Neuron (in vitro differentiated cells): Measurements from ENCODE around the gene CCDC86.
"Not testable (repeated sequence)": the region's sequence is repeated elsewhere in the genome, so short reads cannot be mapped to it uniquely, and the experiment has no call there.

ENCODE experiments used
- H2AFZ ChIP-seq: one replicate; pipeline ENCODE4 v1.6.1; 2013; ENCODE audit warnings: low read depth, mild to moderate bottlenecking, inconsistent platforms, low read length, moderate library complexity
- H3K27me3 ChIP-seq: one replicate; pipeline ENCODE4 v1.6.1; 2013; ENCODE audit warnings: low read length; ENCODE audit not compliant: insufficient read depth
- H3K36me3 ChIP-seq: one replicate; pipeline ENCODE4 v1.6.1; 2013; ENCODE audit warnings: low read length; ENCODE audit not compliant: insufficient read depth
- H3K4me1 ChIP-seq: one replicate; pipeline ENCODE4 v1.6.1; 2013; ENCODE audit warnings: low read length; ENCODE audit not compliant: insufficient read depth
- H3K4me3 ChIP-seq: 2 replicates; pipeline ENCODE4 v1.5.1; 2013; ENCODE audit warnings: mild to moderate bottlenecking, low read length, moderate library complexity
- H3K9me3 ChIP-seq: one replicate; pipeline ENCODE4 v1.6.1; 2013; ENCODE audit warnings: low read length

The CCDC86 gene

GRCh38 chr11:60816590-60817157 is 25.2 kb upstream of the CCDC86 start:
- Histone ChIP-seq H3K4me1 (no peaks in the 10 kb centered on the region), H3K4me3 (no peak overlapping the region), H3K27me3 (peaks cover 11% of the 10 kb centered on the region), H3K36me3 (no peaks in the 10 kb centered on the region), H2AFZ (no peak overlapping the region), H3K9me3 (peaks cover 5% of the 10 kb centered on the region)

- Histone ChIP-seq H3K27me3 (peaks cover 11% of the 10 kb centered on the region), H2AFZ (no peak overlapping the region), H3K4me1 (no peaks in the 10 kb centered on the region), H3K9me3 (peaks cover 5% of the 10 kb centered on the region), H3K36me3 (no peaks in the 10 kb centered on the region), H3K4me3 (no peak overlapping the region)
These were observed 23.9 kb upstream of the CCDC86 start for GRCh38 chr11:60818057-60818456.

- Histone ChIP-seq H3K4me1 (no peaks in the 10 kb centered on the region), H2AFZ (no peak overlapping the region), H3K36me3 (no peaks in the 10 kb centered on the region), H3K9me3 (peaks cover 2% of the 10 kb centered on the region), H3K27me3 (peaks cover 11% of the 10 kb centered on the region), H3K4me3 (no peak overlapping the region)
These were observed 19.9 kb upstream of the CCDC86 start for GRCh38 chr11:60821827-60822599.

- not testable (repeated sequence) for H3K36me3 ChIP-seq, H3K4me1 ChIP-seq, H3K9me3 ChIP-seq, H2AFZ ChIP-seq, H3K4me3 ChIP-seq
- peaks cover 11% of the 10 kb centered on the region for H3K27me3 ChIP-seq
These were observed 18.1 kb upstream of the CCDC86 start for GRCh38 chr11:60823745-60824306.

- Histone ChIP-seq H3K27me3 (peaks cover 11% of the 10 kb centered on the region), H3K4me1 (no peaks in the 10 kb centered on the region), H3K4me3 (no peak overlapping the region), H3K36me3 (no peaks in the 10 kb centered on the region), H2AFZ (no peak overlapping the region), H3K9me3 (no peaks in the 10 kb centered on the region)
These were observed 16.8 kb upstream of the CCDC86 start for GRCh38 chr11:60825118-60825517.

DNA sequence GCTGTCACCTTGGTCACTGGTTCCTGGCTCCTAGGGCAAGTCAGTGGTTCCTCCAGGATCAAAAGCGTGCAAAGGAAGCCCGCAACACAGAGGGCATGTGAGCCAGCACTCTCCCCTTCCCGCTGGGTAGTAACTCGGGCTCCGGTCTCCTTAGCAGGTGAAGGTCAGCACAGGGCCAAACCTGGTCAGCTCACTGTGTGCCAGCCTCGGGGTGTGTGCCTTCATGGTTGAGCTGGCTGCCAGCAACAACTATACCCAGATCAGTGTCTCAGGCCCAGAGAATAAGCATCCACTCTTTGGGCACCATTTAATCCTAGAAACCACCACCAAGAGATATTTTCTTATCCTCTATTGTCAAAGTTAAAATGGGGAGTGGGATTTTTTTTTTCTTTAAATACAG is 16.1 kb upstream of the CCDC86 start:
- Histone ChIP-seq H2AFZ (no peak overlapping the region), H3K4me3 (no peak overlapping the region), H3K27me3 (peaks cover 6% of the 10 kb centered on the region), H3K4me1 (no peaks in the 10 kb centered on the region), H3K36me3 (no peaks in the 10 kb centered on the region), H3K9me3 (no peaks in the 10 kb centered on the region)

DNA sequence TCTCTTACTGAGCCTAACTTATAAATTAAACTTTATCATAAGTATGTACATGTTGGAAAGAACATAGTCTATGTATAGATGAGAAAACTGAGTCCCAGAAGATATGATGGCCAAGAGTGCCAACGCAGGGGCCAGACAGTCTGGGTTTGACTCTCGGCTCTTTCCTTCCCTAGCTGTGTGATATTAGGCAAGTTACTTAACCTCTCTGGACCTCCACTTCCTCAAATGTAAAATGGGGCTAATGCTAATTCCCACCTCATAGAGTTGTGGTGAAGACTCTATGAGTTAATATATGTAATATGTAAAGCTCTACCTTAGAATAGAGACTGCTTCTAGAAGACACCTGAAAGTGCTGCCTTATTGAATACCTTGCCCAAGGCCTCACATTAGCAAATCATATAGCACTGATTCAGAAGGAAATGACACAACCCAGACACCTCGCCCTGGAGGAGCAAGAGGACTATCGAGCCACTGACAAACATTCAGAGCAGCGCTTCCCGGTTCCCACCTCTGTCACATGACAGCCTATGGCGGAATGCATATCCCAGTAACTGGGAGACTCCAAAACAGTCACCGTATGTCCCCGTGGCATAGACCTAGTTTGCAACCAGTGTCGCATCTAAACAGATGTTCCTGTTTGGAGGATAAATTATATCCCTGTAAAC is 11.3 kb upstream of the CCDC86 start:
- H3K4me3 ChIP-seq, result no peak overlapping the region
- no peak overlapping the region for H2AFZ ChIP-seq
- no peaks in the 10 kb centered on the region for H3K4me1 ChIP-seq
- no peaks in the 10 kb centered on the region for H3K36me3 ChIP-seq
- H3K9me3 ChIP-seq, result no peaks in the 10 kb centered on the region
- peaks cover 11% of the 10 kb centered on the region for H3K27me3 ChIP-seq

- no peaks in the 10 kb centered on the region for H3K36me3 ChIP-seq
- no peaks in the 10 kb centered on the region for H3K4me1 ChIP-seq
- no peak overlapping the region for H2AFZ ChIP-seq
- H3K4me3 ChIP-seq, result no peak overlapping the region
- H3K9me3 ChIP-seq, result no peaks in the 10 kb centered on the region
- H3K27me3 ChIP-seq, result peaks cover 13% of the 10 kb centered on the region
These were observed 10.8 kb upstream of the CCDC86 start for GRCh38 chr11:60831143-60831500.

DNA sequence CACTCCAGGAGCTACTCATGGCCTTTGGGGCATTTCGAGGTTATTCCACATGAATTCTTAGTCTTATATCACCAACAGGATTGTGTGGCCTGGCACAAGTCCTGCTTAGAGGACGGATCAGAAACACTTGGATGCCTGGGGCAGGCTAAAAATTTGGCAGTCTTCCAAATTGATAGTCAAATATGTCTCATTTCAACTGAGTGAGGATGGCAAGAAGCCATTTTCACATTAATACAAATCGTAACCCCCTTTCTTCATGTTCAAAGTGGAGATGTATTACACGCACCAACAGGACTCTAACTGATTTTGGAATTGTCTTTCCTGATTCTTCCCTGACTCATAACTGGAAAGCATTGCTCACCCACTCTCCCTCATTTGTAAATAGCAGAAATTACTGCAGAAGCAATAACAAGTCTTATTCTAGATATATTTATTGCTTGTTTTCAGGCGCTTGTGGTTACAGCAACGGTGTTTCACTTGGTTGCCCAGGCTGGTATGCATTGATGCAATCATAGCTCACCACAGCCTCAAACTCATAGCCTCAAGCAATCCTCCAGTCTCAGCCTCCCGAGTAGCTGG is 10.3 kb upstream of the CCDC86 start:
- no peak overlapping the region for H3K4me3 ChIP-seq
- H2AFZ ChIP-seq, result no peak overlapping the region
- H3K36me3 ChIP-seq, result no peaks in the 10 kb centered on the region
- no peaks in the 10 kb centered on the region for H3K9me3 ChIP-seq
- H3K27me3 ChIP-seq, result peaks cover 13% of the 10 kb centered on the region
- no peaks in the 10 kb centered on the region for H3K4me1 ChIP-seq

DNA sequence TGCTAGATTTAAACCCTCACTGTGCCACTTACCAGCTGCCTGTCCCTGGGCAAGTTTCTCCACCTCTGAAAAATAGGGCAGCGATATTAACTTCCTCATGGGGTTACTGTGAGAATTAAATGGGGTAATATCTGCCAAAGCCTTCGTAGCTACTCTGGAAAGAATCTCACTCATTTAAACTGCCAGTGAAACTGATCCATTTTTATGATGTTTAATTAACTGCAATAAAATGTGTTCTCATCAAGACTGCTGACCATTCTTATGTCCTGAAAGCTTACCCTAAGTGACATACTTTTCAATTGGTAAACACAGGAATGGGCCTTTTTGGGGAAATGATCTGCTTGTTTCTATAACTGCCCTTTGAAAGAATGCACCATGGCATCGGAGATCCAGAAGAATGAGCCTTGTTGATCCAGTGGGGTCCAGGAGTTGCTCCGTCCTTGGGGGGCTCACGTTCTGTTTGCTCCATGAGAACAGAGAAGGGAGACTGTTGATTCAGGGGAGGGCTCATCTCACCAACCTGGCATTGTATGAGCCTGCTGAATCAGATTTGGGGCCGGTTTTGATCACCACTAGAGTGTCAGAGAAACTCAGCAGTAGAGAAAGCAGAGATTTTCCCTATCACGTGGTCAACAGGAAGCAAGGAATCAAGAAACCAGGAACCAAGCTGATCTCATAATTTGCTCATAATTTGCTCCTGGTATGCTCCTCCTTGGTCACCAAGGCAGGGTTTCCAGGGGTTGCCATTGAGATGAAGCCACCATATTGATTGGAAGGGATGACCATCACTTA is 7.0 kb upstream of the CCDC86 start:
- peaks cover 22% of the 10 kb centered on the region for H3K27me3 ChIP-seq
- H2AFZ ChIP-seq, result no peak overlapping the region
- no peaks in the 10 kb centered on the region for H3K4me1 ChIP-seq
- no peak overlapping the region for H3K4me3 ChIP-seq
- H3K36me3 ChIP-seq, result no peaks in the 10 kb centered on the region
- H3K9me3 ChIP-seq, result no peaks in the 10 kb centered on the region

- Histone ChIP-seq H3K36me3 (no peaks in the 10 kb centered on the region), H3K27me3 (peaks cover 22% of the 10 kb centered on the region), H3K9me3 (no peaks in the 10 kb centered on the region), H2AFZ (no peak overlapping the region), H3K4me1 (no peaks in the 10 kb centered on the region), H3K4me3 (no peak overlapping the region)
These were observed 6.4 kb upstream of the CCDC86 start for GRCh38 chr11:60835534-60835846.

DNA sequence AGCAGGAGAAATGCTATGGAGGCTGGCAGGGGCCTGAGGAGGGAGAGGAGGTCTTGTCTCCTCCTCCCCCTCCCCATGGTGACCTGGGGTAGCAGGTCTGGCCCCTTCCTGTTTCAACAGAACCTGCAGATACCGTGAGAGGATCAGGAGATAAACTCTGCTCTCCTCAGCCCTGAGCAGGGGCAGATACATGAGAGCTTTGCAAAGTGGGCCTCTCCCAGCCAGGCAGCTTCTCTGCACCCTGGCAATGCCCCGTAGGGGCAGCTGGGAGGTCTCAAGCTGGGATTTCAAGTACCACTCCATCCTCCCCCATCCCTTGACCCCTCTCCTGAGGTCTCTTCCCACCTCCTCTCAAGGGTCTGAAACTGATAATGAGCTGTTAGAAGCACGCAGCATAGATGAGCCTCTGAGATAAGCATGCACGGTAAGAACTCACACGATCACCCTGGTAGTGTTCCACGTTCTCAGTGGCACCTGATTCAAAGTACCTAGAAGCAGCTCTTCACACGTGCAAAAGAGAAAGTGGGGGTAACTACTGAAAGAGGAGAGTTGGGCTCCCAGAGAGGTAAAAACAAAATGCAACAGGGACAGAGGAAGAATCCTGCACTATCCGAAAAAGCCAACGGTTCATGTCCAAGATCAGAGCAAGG is 4.9 kb upstream of the CCDC86 start:
- Histone ChIP-seq H2AFZ (no peak overlapping the region), H3K27me3 (peaks cover 22% of the 10 kb centered on the region), H3K4me1 (peaks cover 4% of the 10 kb centered on the region), H3K36me3 (no peaks in the 10 kb centered on the region), H3K9me3 (no peaks in the 10 kb centered on the region), H3K4me3 (no peak overlapping the region)
